Measurements from ENCODE around the gene ATF7IP. TPM values are rescaled to one million over a fixed set of nuclear protein-coding genes. Genes with fewer than 3 reads are reported as not detected.

The ATF7IP gene
- total RNA-seq, 1 experiment from 2014 or later: 172 TPM

GRCh38 chr12:14364583-14365271, 755 bp upstream of the ATF7IP start:
- Histone ChIP-seq H2BK12ac (ENCODE audit: insufficient read length, low read depth, low read length) (no peak overlapping the region), H3K4ac (ENCODE audit: low read depth, low read length) (no peak overlapping the region), H3K14ac (ENCODE audit: insufficient read depth, low read length) (no peak overlapping the region), H3K23me2 (ENCODE audit: insufficient read length, low read depth, low read length, poor library complexity, severe bottlenecking) (no peaks in the 10 kb centered on the region), H3K79me2 (ENCODE audit: insufficient read depth, low read length) (peaks cover 12% of the 10 kb centered on the region; the same call in 1 of the 2 replicates), H3K23ac (ENCODE audit: insufficient read length, low read depth, low read length) (no peak overlapping the region), H4K91ac (ENCODE audit: insufficient read length, low read depth, low read length) (no peak overlapping the region), H2BK20ac (ENCODE audit: low read depth, low read length, poor library complexity, severe bottlenecking) (no peak overlapping the region), H2BK15ac (ENCODE audit: low read depth, low read length) (no peak overlapping the region), H2BK5ac (ENCODE audit: insufficient read length, low read length) (no peak overlapping the region), H2AFZ (ENCODE audit: low read length) (no peak overlapping the region), H2BK120ac (ENCODE audit: low read depth, low read length, poor library complexity, severe bottlenecking) (no peak overlapping the region), H4K8ac (replicated peaks; ENCODE audit: insufficient read length, low read depth, low read length) (no peak overlapping the region), H3K18ac (ENCODE audit: insufficient read length, low read depth, low read length) (no peak overlapping the region), H3K27me3 (ENCODE audit: insufficient read depth, low read length) (no peaks in the 10 kb centered on the region), H3K9me3 (ENCODE audit: control insufficient read depth, low read depth, low read length) (no peaks in the 10 kb centered on the region), H3K56ac (ENCODE audit: insufficient read length, low read depth, low read length) (no peak overlapping the region), H3K4me1 (ENCODE audit: insufficient read depth, low read length) (no peaks in the 10 kb centered on the region), H4K5ac (ENCODE audit: insufficient read length, low read depth, low read length) (no peak overlapping the region), H4K20me1 (ENCODE audit: control insufficient read depth, insufficient read depth, insufficient read length) (no peaks in the 10 kb centered on the region), H3K4me2 (ENCODE audit: insufficient read depth, insufficient read length, low read length) (no peak overlapping the region), H2AK5ac (ENCODE audit: insufficient read length, low read length) (no peak overlapping the region), H3K79me1 (ENCODE audit: insufficient read depth, low read depth, low read length, poor library complexity, severe bottlenecking) (no peaks in the 10 kb centered on the region), H3K9ac (ENCODE audit: extremely low read depth, insufficient read length, low read length) (no peak overlapping the region), H3K27ac (ENCODE audit: insufficient read length, low read depth, low read length) (no peak overlapping the region), H3T11ph (ENCODE audit: low read length) (no peak overlapping the region)
- Mint-ChIP-seq H3K9me3 (peaks cover 5 to 8% of the 10 kb centered on the region in 2 experiments), H3K27me3 (ENCODE audit: low read depth) (no peaks in the 10 kb centered on the region), H3K27ac (peak overlapping the region in 1 of 3 experiments; percentile 94; a peak in 1 of 7 replicates), H3K4me1 (peaks cover 15 to 16% of the 10 kb centered on the region in 2 experiments), H3K36me3 (ENCODE audit: insufficient read depth in 1 of 3, low read depth in 3 of 3) (peaks cover 7 to 17% (median 17%) of the 10 kb centered on the region in 3 experiments), H3K4me3 (peak overlapping the region in 1 of 2 experiments; percentile 96; a peak in 2 of 5 replicates)
- DNase-seq: no peak
- TF ChIP-seq, protein P1, sequence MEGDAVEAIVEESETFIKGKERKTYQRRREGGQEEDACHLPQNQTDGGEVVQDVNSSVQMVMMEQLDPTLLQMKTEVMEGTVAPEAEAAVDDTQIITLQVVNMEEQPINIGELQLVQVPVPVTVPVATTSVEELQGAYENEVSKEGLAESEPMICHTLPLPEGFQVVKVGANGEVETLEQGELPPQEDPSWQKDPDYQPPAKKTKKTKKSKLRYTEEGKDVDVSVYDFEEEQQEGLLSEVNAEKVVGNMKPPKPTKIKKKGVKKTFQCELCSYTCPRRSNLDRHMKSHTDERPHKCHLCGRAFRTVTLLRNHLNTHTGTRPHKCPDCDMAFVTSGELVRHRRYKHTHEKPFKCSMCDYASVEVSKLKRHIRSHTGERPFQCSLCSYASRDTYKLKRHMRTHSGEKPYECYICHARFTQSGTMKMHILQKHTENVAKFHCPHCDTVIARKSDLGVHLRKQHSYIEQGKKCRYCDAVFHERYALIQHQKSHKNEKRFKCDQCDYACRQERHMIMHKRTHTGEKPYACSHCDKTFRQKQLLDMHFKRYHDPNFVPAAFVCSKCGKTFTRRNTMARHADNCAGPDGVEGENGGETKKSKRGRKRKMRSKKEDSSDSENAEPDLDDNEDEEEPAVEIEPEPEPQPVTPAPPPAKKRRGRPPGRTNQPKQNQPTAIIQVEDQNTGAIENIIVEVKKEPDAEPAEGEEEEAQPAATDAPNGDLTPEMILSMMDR (conservative IDR thresholded peaks at IDR 0.05): no peak
- no CpG with 5 or more reads among the region's 8 CpGs for WGBS (ENCODE audit: extremely low coverage, insufficient read length, low lambda C conversion rate)
